OCI-LY3 (cell line): ENCODE measurements around the gene DEPDC1B.

ENCODE experiments used
- H2AFZ ChIP-seq: fragments of 200-600, 300-600 bp; shearing (Covaris generic); 2 replicates; pipeline ENCODE4 v1.6.0; 2014; ENCODE audit warnings: antibody characterized with exemption, low read depth, low read length
- H3K27ac ChIP-seq: fragments of 200-600, 300-600 bp; sonication (generic); 2 replicates; pipeline ENCODE4 v1.5.1; 2014; ENCODE audit warnings: mild to moderate bottlenecking, low read length, moderate library complexity, mixed read lengths
- H3K27me3 ChIP-seq: fragments of 200-600, 300-600 bp; sonication (generic); 2 replicates; pipeline ENCODE4 v1.6.1; 2014; ENCODE audit warnings: low read depth, low read length, mixed read lengths
- H3K36me3 ChIP-seq: fragments of 200-600, 300-600 bp; sonication (generic); replicated peaks from 2 replicates; pipeline ENCODE3; 2014; ENCODE audit warnings: low read depth, low read length, mixed read lengths
- H3K4me1 ChIP-seq: fragments of 300-600, 200-600 bp; sonication (generic); 2 replicates; pipeline ENCODE4 v1.6.1; 2014; ENCODE audit warnings: low read length, mixed read lengths
- H3K4me2 ChIP-seq: fragments of 200-600, 300-600 bp; sonication (generic); 2 replicates; pipeline ENCODE4 v1.6.1; 2014; ENCODE audit warnings: low read length, mixed read lengths
- H3K4me3 ChIP-seq: fragments of 300-600, 200-600 bp; sonication (generic); 2 replicates; pipeline ENCODE4 v1.5.1; 2014; ENCODE audit warnings: antibody characterized with exemption, mild to moderate bottlenecking, low read length, moderate library complexity
- H3K79me2 ChIP-seq: fragments of 300-600, 200-600 bp; shearing (Covaris generic); 2 replicates; pipeline ENCODE4 v1.6.1; 2014; ENCODE audit warnings: mild to moderate bottlenecking, low read length, mixed read lengths
- H3K9ac ChIP-seq: fragments of 300-600, 200-600 bp; shearing (Covaris generic); 2 replicates; pipeline ENCODE4 v1.6.0; 2014; ENCODE audit warnings: mild to moderate bottlenecking, low read length, moderate library complexity
- H3K9me3 ChIP-seq: fragments of 200-600, 300-600 bp; shearing (Covaris generic); 2 replicates; pipeline ENCODE4 v1.6.1; 2014; ENCODE audit warnings: low read length, mixed read lengths; ENCODE audit not compliant: insufficient read depth
- H4K20me1 ChIP-seq: fragments of 200-600, 300-600 bp; sonication (generic); 2 replicates; pipeline ENCODE4 v1.6.1; 2016; ENCODE audit warnings: low read length, mixed read lengths; ENCODE audit not compliant: insufficient read depth
- CTCF ChIP-seq: fragments of 200-600, 300-600 bp; sonication (generic); IDR thresholded peaks from 2 replicates; pipeline ENCODE4 v1.5.1; 2014; ENCODE audit warnings: antibody characterized with exemption, low read length, low read depth
- EZH2phosphoT487 ChIP-seq: fragments of 200-600 bp; shearing (Covaris generic); IDR thresholded peaks from 2 replicates; pipeline ENCODE4 v1.6.1; 2018; ENCODE audit warnings: antibody characterized with exemption, mixed run types, low read depth

DEPDC1B gene

GRCh38 chr5:60727033-60727679 lies 27.2 kb upstream of the DEPDC1B start:
- Histone ChIP-seq H3K27me3 (no peaks in the 10 kb centered on the region), H3K4me3 (no peak overlapping the region), H3K4me1 (no peaks in the 10 kb centered on the region), H2AFZ (no peak overlapping the region), H3K9ac (no peak overlapping the region), H3K36me3 (no peaks in the 10 kb centered on the region), H3K9me3 (no peaks in the 10 kb centered on the region), H4K20me1 (no peaks in the 10 kb centered on the region), H3K79me2 (no peaks in the 10 kb centered on the region), H3K4me2 (no peak overlapping the region), H3K27ac (no peak overlapping the region)
- TF ChIP-seq EZH2phosphoT487 (no peak), CTCF (no peak)

- H3K27ac ChIP-seq, result no peak overlapping the region
- H3K79me2 ChIP-seq, result no peaks in the 10 kb centered on the region
- no peak overlapping the region for H3K4me3 ChIP-seq
- no peak overlapping the region for H3K4me2 ChIP-seq
- H3K4me1 ChIP-seq, result no peaks in the 10 kb centered on the region
- TF ChIP-seq CTCF (no peak), EZH2phosphoT487 (no peak)
- no peak overlapping the region for H3K9ac ChIP-seq
- no peaks in the 10 kb centered on the region for H3K36me3 ChIP-seq
- no peak overlapping the region for H2AFZ ChIP-seq
- no peaks in the 10 kb centered on the region for H3K27me3 ChIP-seq
- H4K20me1 ChIP-seq, result no peaks in the 10 kb centered on the region
- no peaks in the 10 kb centered on the region for H3K9me3 ChIP-seq
Observed at GRCh38 chr5:60724126-60724525, 24.2 kb upstream of the DEPDC1B start.

GRCh38 chr5:60722416-60722815 lies 22.4 kb upstream of the DEPDC1B start:
- Histone ChIP-seq H2AFZ (no peak overlapping the region), H3K79me2 (no peaks in the 10 kb centered on the region), H3K27ac (no peak overlapping the region), H3K9me3 (no peaks in the 10 kb centered on the region), H3K9ac (no peak overlapping the region), H3K27me3 (no peaks in the 10 kb centered on the region), H3K36me3 (no peaks in the 10 kb centered on the region), H4K20me1 (no peaks in the 10 kb centered on the region), H3K4me2 (no peak overlapping the region), H3K4me1 (no peaks in the 10 kb centered on the region), H3K4me3 (no peak overlapping the region)
- TF ChIP-seq CTCF (no peak), EZH2phosphoT487 (no peak)

GRCh38 chr5:60719329-60719728 lies 19.4 kb upstream of the DEPDC1B start:
- Histone ChIP-seq H2AFZ (no peak overlapping the region), H3K27ac (no peak overlapping the region), H3K9me3 (no peaks in the 10 kb centered on the region), H3K36me3 (no peaks in the 10 kb centered on the region), H3K27me3 (no peaks in the 10 kb centered on the region), H3K79me2 (no peaks in the 10 kb centered on the region), H3K4me2 (no peak overlapping the region), H3K4me1 (no peaks in the 10 kb centered on the region), H3K9ac (no peak overlapping the region), H3K4me3 (no peak overlapping the region), H4K20me1 (no peaks in the 10 kb centered on the region)
- TF ChIP-seq CTCF (peak; percentile 18; the same call in 1 of the 2 replicates), EZH2phosphoT487 (no peak)
